GM12801 (cell line): ENCODE data around the gene ZBP1.

ENCODE experiments used
- TF ChIP-seq, protein P1 (sequence below): IDR thresholded peaks from one replicate; pipeline ENCODE4 v1.5.1; 2011; ENCODE audit warnings: control low read depth; ENCODE audit not compliant: insufficient read length; ENCODE audit errors: extremely low read depth

Gene ZBP1

DNA sequence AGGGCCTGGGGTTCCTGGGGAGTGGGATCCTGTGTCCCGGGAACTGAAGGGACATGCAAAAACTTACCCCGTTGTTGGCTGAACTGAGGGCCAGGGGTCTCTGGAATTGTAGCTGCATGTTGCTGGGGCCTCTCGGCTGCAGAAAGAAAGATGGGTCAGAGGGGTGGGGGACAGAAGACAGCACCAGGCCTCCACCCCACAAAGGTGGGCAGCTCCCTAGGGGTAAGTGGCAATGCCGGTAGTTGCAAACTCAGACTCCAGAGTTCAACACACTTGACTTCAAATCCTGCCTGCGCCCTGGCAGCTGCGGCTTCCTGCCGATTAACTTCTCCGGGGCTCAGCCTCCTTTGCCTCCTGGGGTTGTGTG, 4.8 kb downstream of the ZBP1 start:
- TF ChIP-seq, protein P1, sequence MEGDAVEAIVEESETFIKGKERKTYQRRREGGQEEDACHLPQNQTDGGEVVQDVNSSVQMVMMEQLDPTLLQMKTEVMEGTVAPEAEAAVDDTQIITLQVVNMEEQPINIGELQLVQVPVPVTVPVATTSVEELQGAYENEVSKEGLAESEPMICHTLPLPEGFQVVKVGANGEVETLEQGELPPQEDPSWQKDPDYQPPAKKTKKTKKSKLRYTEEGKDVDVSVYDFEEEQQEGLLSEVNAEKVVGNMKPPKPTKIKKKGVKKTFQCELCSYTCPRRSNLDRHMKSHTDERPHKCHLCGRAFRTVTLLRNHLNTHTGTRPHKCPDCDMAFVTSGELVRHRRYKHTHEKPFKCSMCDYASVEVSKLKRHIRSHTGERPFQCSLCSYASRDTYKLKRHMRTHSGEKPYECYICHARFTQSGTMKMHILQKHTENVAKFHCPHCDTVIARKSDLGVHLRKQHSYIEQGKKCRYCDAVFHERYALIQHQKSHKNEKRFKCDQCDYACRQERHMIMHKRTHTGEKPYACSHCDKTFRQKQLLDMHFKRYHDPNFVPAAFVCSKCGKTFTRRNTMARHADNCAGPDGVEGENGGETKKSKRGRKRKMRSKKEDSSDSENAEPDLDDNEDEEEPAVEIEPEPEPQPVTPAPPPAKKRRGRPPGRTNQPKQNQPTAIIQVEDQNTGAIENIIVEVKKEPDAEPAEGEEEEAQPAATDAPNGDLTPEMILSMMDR = no peak

DNA sequence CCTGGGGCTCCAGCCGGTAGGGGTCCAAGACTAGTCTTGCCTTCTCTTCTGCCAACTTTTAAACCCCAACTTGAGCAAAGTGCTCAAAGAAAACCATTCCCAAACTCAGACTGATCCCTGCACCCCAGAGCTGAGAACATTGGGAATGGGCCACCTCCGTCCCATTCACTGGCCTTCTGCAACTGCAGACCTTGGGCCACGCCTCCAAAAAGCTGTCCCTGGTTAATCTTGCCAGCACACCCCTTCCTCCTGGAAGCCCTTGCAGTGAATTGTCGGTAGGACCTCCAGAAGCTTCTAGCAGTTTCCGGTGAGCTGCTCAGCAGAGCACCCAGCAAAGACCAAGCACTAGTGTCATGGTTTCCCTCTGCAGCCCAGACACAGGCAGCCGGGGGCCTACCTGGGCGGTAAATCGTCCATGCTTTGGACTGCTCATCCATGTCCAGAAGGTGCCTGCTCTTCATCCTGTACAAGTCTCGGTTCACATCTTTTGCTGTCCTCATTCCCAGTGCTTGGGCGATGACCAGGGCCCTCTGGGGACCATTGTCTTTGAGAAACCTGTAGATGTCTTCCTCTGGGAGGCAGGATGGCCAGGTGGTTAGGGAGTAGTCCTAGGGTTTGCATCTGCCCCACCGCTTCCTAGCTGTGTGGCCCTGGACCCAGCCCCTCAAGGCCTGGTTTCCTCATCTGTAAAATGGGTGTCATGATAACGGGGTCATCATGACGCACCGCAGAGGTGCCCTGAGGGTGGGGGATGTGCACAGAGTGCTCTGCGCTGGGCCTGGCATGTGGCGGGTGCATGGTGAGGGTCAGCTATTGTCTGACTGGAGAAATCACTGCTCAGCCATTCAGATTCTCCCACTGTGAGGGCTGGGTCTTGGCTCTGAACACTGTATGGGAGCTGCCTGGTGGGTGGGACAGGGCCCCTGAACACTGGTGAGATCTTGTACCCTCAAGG, 5.5 kb downstream of the ZBP1 start:
- TF ChIP-seq, protein P1 = no peak

DNA sequence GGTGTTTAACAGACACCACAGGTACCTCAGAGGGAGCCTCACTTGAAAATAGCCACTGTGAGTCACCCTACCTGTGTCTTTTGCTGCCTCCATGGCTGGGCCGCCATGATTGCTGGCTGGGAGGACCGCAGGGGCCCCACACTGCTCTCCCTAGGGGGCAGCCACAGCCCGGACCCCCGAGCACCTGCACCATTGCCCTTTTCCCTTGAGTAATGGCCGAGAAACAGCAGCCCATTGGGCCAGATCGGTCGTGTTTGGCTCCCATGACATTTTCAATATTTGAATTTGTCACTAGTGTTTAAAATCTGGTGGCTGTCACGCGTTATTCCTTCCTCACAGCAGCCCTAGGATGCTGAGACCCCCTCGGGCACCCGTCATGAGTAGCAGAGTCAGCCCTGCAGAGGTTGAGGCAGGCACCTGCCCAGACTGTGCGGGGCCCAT, 6.7 kb downstream of the ZBP1 start:
- TF ChIP-seq, protein P1 = no peak

DNA sequence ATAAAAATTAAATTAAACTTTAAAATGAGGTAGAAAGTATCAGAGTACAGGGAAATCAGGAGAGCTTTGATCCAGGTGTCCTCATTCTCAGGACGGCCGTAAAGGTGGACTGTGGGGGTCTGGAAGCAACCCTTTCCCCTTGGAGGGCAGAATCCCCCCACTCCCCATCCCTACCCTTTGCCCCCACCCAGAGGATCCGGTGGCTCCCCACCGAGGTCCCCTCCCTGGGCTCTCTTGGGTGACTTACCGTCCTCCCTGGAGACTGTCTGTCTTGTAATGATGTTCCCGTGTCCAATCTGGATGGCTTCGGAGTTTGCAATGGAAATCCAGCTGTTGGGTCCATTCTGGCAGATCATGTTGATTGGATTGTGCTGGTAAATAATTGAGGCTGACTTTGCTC, 7.3 kb downstream of the ZBP1 start:
- TF ChIP-seq, protein P1 = no peak

DNA sequence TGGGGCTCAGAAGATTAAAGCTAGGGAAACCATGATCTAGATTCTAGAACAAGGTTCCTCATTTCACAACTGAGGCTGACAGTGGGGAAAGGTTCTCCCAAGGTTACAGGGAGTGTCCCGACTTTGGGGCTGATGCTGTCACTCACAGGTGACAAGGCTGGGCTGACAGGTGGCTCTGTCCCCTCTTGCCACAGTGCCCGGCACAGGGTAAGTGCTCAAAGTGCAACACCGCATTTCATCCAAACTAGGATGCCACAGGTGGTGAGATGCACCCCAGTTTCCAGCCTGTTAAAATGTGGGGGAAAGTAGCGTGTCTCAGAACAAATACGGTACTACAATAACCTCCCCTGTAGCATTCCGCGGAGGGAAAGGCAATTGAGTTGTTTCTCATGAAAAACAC, 7.8 kb downstream of the ZBP1 start:
- TF ChIP-seq, protein P1 = no peak

DNA sequence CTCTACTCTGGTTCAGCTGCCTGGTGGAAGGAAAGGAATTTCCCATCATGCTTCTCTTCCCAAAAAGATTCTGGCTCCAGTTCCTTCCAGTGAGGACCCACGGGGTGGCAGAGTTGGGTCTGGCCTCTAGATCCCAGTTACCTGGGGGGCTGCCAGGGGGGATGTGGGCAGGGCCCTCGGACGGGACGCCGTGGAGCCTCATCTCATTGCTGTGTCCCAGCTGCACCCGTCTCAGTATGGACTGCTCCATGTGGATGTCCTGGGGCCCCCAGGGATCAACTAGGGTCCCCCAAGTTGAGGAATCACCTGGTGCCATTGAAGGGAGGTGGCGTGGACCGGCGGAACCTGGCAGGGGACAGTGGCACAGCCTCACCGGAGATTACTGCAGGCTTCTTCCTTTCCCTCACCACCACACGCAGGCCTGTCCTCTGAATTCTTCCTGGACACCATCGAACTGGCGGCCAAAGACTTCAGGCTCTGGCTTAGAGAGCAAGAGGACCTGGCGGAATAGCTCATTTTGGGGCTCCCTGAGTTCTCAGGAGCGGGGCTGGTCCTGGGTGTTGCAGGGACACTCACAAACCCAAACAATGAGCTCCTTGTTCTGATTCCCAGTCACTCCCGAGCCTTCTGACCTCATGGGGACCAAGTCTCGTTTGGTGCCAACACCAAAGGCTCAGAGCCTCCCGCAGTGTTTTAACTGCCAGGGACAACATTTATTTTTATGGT, 8.5 kb downstream of the ZBP1 start:
- TF ChIP-seq, protein P1 = no peak

DNA sequence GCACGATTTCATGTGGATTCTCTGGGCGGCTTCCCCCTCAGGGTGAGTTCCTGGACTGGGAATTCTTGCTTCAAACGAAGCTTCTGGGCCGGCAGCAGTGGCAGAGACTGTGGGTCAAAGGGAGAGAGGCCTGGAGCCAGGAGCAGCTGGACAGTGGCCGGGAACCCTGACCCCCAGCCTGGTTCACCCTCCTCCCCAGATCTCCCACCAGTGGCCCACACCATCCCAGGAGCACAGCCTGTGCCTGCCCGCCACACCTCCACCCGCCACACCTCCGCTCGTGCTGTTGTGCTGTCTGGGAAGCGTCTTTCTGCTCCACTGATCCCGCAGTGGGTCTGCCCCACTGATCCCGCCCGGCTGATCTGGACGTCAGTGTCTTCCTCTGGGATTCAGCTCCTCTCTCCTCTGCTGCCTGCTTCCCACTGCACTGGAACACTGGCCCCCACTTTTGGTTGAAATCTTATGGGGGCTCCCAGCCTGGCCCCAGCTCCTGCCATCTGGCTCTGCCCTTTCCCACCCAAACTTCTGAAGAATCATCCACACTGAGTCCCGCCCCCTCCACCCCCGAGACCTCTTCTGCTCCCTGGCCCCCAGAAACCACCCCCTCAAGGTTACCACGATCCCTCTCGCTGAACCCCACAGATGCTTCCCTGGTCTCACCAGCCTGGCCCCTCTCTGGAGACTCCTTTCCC, 9.8 kb downstream of the ZBP1 start:
- TF ChIP-seq, protein P1 = no peak
